ENCODE results near the gene EPN3. TPM values are rescaled to one million over a fixed set of nuclear protein-coding genes. Genes with fewer than 3 reads are reported as not detected.

The EPN3 gene
- total RNA-seq, 1 donor from 2014 or later = 92.7 TPM

DNA sequence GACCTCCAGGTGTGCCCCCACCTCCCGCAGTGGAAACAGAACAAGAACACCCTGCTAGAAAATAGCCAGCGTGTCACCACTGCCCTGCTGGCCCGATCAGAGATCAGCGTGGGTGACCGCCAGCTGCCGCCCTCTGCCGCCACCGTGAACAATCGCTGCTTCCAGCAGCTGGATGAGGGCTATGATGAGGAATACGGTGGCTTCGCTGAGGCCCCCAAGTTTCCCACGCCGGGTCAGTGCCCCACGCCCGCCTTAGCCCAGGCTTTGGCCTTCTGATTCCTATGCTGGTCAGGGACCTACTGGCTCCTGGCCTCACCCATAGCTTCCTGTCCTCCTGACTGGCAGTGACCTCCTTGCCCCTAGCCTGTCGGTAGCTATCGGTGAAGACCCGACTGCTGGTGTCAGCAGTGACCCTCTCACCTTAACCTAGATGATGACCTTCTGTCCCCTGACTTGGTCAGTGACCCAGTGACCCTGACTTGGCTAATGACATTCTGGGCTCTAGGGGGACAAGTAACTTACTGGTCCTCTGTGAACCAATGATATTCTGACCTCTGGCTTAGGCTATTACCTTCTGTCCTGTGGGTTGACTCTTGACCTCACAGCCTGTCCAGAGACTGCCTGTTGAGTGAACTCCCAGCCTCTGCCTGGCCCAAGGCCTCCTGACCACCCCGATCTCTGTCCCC is 16.9 kb downstream of the EPN3 start:
- no peak for DNase-seq (ENCODE audit: low spot score)

DNA sequence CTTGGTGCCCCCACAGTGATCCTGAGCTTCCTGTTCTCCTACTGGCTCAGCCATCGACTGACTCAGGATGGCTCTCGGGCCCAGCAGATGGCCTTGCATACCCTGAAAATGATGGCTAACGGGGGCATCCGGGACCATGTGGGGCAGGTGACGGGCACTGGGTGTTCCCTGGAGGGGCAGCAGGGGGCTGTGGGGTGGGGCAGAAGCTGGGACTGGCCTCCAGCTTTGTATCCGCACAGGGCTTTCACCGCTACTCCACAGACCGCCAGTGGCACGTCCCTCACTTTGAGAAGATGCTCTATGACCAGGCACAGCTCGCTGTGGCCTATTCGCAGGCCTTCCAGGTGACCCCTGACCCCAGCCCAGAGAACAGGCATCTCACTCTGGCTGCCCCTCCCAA is 17.4 kb downstream of the EPN3 start:
- no peak for DNase-seq (ENCODE audit: low spot score)

DNA sequence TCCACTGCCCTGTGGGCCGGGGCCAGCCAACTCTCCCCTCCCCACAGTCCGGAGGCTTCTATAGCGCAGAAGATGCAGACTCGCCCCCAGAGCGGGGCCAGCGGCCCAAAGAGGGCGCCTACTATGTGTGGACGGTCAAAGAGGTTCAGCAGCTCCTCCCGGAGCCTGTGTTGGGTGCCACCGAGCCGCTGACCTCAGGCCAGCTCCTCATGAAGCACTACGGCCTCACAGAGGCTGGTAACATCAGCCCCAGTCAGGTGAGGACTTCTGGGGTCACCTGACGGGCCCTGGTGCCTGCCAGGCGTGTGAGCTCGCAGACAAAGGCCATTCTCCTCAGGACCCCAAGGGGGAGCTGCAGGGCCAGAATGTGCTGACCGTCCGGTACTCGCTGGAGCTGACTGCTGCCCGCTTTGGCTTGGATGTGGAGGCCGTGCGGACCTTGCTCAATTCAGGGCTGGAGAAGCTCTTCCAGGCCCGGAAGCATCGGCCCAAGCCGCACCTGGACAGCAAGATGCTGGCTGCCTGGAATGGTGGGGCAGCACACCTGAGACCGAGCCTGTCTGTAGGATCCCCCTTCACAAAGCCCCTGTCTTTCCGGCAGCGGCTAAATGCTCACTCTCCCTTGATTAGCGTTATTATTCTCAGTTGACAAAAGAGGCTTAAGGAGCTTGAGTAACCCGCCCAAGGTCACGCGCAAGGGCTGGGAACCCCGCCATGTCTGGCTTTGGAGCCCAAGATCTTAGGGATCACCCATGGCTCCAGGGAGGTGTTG is 18.3 kb downstream of the EPN3 start:
- peak; percentile 85 for DNase-seq (ENCODE audit: low spot score)

DNA sequence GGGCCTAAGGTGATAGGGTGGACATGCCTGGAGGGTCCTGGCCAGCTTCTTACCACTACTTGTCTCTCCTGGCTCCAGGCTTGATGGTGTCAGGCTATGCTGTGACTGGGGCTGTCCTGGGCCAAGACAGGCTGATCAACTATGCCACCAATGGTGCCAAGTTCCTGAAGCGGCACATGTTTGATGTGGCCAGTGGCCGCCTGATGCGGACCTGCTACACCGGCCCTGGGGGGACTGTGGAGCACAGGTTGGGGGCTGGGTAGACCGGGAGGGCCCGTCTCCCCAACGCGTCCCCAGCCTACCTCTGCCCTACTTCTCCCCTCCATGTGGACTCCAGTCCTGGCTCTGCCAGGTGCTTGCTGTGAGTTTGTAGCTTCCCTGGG is 18.9 kb downstream of the EPN3 start:
- no peak for DNase-seq (ENCODE audit: low spot score)

DNA sequence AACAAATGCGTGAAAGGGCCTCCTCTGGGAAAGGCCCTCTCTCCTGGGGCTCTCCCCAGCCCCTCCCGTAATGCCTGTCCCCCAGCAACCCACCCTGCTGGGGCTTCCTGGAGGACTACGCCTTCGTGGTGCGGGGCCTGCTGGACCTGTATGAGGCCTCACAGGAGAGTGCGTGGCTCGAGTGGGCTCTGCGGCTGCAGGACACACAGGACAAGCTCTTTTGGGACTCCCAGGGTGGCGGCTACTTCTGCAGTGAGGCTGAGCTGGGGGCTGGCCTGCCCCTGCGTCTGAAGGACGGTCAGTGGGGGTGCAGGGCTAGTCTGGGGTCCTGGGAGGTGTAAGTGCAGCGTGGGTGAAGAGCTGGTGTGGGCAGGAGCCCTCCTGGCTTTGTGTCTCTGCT is 19.3 kb downstream of the EPN3 start:
- DNase-seq (ENCODE audit: low spot score) = no peak

DNA sequence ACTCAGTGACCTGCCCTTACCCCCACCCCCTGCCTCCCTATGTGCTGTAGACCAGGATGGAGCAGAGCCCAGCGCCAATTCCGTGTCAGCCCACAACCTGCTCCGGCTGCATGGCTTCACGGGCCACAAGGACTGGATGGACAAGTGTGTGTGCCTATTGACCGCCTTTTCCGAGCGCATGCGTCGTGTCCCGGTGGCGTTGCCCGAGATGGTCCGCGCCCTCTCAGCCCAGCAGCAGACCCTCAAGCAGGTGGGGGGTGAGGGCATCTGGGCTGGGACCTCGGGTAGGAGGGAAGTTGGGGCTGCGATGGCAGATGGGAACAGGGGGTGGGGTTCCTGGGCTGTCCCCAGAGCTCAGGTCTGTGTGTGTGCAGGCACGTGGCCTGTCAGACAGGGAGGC is 21.7 kb downstream of the EPN3 start:
- no peak for DNase-seq (ENCODE audit: low spot score)

DNA sequence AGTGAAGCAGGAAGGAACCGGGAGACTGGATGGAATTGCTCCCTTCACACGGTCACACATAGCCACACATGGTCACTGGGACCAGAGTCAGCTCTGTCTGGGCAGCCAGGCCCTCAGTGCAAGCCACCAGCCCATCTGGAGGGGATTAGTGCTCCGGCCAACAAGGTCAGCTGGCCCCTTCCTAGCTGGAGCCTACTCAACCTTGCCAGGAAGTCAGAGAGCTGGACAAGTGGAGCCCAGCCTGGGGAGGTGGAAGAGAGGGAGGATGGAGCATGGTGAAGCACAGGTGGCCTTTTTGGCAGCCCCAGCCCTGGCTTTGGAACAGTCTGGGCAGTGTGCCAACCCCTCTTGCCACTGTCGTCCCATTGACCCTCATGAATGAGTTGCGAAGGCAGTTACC is 24.3 kb downstream of the EPN3 start:
- no peak for DNase-seq (ENCODE audit: low spot score)

DNA sequence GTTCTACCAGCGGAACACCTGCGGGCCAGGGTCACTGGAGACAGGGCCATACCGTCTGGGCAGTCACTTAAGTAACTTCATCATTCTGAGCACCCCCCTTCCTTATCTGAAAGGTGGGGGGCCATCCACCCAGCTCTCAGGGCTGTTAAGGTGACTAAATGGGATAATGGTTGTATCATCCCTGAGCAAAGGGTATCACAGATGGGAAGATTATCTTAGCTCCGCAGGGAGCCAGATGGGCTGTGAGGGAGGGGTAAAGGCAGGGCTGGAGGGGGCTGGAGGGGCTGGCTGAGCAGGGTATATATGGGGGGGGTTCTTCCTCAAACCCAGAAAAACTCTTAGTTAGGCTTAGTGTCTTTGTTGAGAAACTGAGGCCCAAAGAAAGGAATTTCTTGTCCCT is 25.1 kb downstream of the EPN3 start:
- no peak for DNase-seq (ENCODE audit: low spot score)

DNA sequence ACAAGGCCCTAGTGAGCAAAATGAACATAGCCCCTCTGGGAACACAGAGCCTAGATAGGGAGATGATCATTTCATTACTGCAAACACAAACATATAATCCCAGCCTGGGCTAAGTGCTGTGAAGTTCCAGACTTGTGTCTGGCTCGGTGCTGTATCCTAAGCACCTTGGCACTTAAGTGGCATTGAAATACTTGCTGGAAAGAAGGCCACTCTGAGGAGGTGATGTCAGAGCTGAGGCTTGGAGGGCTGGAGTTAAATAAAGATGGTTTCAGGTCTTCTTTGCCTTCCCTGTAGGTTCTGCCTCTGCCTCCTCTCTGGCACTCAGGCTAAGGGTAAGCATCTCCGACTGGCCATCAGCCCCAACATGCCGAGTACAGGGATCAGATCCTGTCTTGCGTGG is 25.6 kb downstream of the EPN3 start:
- no peak for DNase-seq (ENCODE audit: low spot score)

DNA sequence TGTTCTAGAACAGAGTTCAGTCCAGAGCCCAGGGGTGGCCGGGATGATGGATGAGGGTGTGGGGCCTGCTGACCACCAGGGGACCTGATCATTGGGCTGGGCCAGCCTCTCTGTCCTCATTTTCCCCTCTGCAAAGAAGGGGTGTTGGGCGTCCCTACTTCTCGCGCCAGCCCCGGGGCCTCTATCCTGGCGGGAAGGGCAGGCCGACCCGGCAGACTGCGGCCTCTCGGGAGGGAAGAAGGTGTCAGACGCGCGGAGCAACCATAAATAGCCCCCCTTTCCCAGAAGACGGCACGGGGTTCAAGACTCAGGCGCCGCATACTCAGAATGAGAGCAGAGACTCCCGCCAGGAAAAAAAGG is 26.0 kb downstream of the EPN3 start:
- DNase-seq (ENCODE audit: low spot score) = no peak

DNA sequence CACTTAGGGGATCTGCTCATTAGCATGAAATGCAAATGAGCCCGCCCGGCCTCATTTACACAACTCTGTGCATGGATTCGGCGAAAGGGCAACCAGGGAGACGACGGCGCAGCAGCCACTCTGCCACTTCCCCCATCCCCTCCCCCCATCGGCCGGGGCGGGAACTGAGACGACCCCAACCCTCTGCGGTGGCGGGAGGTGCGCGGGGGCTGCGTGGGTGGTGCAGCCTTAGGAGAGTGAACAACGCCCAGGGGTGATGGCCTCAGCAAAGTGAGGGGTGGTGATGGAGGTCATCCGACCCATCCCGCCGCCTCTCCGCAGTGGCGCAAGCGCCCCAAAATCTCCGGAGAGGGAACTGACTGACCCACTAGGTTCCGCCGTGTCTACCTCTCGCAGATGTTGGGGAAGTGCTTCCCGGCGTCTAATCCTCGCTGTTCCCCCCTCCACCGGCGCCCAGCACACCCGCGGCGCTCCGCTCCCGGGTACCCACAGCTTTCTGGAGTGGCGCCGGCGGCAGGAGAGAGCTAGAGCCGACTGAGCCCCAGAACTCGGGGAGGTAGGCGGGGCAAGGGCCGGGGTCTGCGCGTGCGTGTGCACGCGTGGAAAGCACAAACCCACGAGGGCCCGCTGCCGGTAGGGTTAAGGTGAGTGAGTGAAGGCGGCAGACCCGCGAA is 26.5 kb downstream of the EPN3 start:
- DNase-seq (ENCODE audit: low spot score) = no peak

DNA sequence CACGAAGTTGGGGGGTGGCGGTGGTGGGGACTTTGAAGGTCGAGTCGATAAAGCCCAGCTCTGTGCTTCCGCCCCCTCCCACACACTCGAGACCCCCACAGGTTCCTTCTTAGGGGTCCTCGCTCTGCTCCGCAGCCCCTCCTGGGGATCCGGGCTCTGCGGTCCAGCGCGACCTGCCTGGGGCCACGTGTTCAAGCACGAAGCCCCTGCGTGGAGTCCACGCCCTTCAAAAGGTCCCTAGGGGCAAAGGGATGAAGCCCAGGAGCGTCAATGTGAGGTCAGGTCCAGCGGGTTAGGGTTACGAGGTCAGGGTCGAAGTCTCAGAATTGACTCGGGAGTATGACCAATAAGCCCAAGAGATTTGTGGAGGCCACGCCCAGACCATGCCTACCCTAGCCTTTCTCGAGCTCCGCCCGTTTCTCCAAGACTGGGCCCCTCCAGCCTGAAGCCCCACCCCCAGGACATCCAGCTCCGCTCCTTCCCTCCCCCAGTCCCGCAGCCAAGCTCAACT is 27.2 kb downstream of the EPN3 start:
- DNase-seq (ENCODE audit: low spot score) = no peak

DNA sequence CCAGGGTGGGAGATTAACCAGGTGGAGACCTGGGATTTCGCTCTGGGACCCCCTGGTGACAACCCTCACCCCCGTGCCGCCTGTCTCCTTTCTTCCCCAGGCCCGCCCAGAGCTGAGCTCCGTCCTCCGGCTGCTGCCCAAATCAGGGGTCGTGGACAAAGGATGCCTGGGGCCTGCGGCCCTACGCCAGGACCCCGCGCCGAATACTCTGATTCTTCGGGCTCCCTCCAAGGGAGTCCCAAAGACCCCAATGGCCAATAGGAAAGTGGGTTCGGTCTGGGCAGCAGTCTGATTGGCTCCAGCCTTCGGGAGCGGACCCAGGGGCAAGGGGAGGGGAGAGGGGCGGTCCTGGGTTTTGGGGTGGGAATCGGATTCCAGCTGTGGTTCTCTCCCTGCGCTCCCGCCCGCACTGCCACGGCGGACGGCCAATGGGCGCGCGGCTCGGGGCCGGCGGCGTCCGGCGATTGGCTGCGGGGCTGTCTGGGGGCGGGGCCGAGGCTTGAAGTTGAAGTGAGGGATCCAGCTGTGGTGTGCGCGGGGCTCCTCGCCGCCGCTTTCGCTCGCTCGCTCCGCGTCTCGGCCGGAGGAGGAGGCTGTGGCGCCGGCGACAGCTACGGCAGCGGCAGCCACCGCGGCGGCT is 27.8 kb downstream of the EPN3 start, which contains the start of gene CACNA1G:
Gene CACNA1G (plus strand): TSS at position 531 of the 640 bp plus-strand sequence. CDS start 745 bp downstream, outside the sequence.
- peak; percentile 84 for DNase-seq (ENCODE audit: low spot score)

DNA sequence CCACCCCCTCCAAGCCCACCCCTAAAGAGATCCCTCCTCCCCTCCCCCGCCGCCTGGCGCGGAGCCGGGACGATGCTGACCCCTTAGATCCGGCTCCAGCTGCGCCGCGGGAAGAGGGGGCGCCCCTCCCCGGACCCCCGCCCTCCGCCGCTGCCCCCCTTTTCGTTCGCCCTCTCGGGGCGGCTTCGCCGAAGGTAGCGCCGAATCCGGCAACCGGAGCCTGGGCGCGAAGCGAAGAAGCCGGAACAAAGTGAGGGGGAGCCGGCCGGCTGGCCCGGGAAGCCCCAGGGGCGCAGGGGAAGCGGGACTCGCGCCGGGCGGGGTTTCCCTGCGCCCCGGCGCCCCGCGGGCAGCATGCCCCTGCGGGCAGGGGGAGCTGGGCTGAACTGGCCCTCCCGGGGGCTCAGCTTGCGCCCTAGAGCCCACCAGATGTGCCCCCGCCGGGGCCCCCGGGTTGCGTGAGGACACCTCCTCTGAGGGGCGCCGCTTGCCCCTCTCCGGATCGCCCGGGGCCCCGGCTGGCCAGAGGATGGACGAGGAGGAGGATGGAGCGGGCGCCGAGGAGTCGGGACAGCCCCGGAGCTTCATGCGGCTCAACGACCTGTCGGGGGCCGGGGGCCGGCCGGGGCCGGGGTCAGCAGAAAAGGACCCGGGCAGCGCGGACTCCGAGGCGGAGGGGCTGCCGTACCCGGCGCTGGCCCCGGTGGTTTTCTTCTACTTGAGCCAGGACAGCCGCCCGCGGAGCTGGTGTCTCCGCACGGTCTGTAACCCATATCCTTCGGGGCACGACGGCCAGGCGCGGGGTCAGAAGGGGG is 28.6 kb downstream of the EPN3 start:
- no peak for DNase-seq (ENCODE audit: low spot score)

DNA sequence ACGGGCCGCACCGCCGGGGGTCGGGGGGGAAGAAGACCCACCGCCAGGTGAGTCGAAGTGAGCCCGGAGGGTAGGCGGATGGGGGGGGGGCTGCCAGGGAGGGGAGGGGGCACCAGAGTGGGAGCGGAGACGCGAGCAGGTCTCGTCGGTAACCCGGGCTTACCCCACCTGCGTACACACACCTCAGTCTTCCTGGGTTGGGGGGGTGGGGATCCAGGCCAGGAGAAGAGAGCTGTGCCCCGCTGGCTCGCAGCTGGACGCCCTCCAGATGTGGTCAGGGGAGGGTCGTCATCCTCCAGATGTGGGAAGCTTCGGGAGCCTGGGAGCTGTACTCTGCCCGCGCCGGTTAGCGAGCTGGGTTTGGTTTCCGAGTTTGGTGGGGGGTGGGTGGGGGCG is 29.2 kb downstream of the EPN3 start:
- no peak for DNase-seq (ENCODE audit: low spot score)

DNA sequence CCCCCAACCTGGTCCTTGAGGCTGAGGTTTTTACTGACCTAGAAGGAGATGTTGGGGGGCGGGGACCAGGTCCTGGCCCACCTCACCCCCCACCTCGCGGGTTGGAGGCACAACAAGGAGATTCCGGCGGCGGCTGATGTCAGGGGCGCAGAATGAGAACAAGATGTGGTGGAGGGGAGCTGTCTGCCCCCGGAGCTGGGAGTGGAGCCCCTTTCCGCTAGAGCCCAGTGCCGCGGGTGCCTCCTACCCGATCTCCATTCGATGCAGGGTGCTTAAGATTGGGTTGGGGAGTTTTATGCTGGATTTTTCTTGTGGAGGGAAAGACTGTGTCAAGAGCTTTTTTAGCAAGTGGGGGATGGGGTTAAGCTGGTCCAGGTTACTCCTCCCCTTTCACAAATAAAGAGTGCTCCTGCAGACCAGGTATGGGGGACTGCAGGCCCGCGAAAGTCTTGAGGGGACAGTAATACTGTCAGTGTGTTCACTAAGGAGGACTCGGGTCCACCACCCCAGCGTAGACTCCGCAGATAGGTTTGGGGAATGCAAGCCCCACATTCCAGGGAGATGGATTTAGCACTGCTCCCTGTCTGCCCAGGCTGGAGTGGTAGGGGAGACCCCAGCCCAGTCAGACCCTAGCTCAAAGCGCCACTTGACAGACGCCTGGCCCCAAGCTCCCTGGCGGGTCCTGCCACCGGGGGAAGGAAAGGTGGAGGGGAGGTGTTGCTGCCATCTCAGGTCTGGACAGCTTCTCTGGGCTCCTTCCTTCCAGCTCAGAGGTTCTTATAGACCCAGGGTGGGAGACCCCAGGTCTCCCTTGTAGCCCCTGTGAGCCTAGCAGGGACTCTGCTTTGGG is 29.9 kb downstream of the EPN3 start:
- no peak for DNase-seq (ENCODE audit: low spot score)

DNA sequence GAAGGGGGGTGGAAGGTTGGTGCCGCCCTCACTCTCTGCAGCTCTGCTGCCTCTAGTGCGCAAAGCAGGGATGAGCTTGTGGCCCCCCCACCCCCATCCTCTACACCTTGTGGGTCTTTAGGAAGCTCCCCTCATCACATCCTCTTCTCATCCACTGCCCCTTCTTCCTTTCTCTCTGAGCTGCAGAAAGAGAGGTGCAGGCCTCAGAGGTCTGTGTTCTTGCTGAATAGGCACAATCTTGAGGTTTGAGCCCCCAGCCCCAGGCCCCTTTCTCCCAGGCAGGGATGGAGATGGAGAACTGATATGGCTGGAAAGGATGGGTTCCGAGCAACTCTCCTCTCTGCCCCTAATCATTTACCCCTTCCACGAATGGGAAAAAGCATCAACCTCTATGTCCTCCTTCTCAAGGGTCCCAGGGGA is 30.6 kb downstream of the EPN3 start:
- DNase-seq (ENCODE audit: low spot score) = no peak

DNA sequence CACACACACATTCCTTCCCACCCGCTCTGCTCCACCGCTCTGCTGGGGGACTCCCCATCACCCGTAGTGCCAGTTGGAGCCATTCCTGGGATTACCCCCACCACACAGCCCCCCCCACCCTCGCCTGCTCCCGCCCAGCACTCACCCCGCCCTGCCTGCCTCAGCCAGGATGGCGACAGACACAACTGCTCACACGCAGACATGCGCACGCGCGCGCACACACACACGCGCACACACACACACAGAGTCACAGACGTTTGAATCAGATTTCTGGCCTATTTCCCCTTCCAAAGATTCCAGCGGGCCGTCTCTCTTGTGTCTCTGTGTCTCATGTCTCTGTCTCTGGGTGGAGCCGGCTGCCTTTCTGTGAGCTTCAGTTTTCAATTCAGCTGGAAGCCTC is 32.4 kb downstream of the EPN3 start:
- peak; percentile 49 for DNase-seq (ENCODE audit: low spot score)

DNA sequence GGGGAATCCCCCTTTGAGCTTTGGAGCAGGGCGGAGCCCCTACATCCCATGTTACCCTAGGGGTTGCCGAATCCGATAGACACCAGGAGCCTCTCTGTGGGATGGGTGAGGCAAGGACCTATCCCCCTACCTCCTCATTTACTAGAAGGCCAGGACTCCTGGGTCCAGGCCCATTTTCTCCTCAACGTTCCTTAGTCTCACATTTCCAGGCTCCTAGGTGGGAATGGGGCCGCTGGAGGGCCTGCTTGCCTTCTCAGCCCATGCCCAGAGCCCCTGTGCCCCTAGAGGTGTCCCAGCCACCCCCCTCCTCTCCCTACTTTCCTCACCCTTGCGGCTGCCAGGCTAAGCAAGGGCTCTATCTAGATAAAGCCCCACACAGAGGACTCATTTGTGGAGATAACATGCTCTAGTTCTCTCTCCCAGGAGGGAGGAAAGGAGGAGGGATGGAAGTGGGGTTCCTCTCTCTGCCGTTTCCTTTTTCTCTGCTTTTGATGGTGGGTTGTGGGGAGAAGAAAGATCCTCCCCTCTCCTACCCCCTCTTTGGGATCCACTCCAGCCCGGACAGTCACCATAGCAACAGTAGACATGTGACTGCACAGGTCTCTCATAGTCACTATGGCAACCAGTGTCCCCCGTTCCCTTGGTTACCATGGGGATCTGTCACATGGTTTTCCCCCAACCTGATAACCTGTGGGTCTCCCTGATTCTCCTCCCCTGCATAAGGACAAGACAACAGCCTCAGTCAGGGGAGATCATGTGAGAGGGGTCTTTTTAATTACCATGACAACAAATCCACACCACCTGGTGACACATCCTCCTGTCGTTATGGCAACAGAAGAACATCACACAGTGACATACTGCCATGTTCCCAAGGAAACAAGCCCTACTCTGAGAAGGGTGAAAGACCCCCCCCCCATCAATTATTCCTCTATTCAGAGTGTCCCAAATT is 33.1 kb downstream of the EPN3 start:
- no peak for DNase-seq (ENCODE audit: low spot score)
